Ovary (tissue), 3 donors: ENCODE measurements around the gene LSM12.

Experiments
- CTCF ChIP-seq, 3 donors: fragments of 450-650 bp in 2 of 3; fragments of 200-600 bp in 1 of 3; IDR thresholded peaks; one replicate each; pipeline versions ENCODE4 v1.5.1 to v1.8.0; 2016 to 2022; ENCODE audit warnings: antibody characterized with exemption in 3 of 3, mild to moderate bottlenecking in 1 of 3
- EP300 ChIP-seq: sonication (generic); formaldehyde crosslinking; IDR thresholded peaks from one replicate; pipeline ENCODE4 v1.6.1; 2017; ENCODE audit warnings: antibody characterized with exemption
- POLR2A ChIP-seq: fragments of 450-650 bp; IDR thresholded peaks from one replicate; pipeline ENCODE4 v1.6.1; 2017; ENCODE audit warnings: antibody characterized with exemption, mild to moderate bottlenecking, moderate library complexity
- donor health status: DM: no; HTN: no; CAD: no.

DNA sequence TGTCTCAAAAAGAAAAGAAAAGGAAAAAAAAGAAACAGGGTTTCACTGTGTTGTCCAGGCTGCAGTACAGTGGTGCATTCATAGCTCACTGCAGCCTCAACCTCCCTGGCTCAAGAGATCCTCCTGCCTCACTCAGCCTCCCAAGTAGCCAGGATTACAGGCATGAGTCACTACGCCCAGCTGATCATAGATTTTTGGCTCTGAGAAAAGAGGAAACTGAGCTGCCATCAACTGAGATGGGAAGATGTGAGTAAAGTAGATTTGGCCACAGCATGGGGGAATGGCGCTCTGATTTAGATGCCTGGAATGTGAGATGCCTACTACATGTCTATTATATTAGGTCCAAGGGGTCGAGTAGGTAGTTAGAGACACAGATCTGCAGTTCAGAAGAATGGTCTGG lies 67.9 kb downstream of the LSM12 start:
- TF ChIP-seq CTCF (IDR thresholded peaks at IDR 0.05) (no peak), POLR2A (no peak), EP300 (no peak)
